ENCODE measurements around the gene GRPEL1.

DNA sequence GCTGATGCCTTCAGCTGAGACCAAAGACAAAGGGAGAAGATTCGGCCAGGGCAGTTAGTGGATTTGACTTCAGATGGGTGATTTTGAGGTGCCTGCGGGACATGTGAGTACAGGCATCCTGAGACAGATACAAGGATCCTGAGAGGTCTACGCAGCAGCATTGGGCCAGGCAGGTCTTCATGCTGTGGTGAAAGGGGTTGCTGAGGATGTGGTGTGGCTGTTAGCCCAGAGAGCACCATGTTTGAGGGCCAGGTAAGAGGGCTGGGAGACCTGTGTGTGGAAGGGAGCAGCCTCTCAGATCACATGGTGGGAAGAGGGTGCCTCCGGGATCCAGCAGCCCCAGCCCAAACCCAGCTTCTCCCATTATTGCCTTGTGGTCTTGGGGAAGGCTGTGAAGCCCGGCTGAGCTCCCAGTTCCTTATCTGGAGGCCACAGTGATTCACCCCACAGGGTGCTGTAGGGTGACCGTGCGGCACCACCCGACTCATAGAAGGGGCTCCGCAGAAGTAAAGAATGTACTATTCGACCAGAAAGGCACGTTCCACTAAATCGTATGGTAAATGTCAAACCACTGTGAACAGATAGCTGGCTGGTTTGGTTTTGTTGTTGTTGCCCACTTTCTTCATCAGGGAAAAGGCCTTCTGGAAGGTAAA lies 52.4 kb downstream of the GRPEL1 start:
- TF ChIP-seq, protein P1, sequence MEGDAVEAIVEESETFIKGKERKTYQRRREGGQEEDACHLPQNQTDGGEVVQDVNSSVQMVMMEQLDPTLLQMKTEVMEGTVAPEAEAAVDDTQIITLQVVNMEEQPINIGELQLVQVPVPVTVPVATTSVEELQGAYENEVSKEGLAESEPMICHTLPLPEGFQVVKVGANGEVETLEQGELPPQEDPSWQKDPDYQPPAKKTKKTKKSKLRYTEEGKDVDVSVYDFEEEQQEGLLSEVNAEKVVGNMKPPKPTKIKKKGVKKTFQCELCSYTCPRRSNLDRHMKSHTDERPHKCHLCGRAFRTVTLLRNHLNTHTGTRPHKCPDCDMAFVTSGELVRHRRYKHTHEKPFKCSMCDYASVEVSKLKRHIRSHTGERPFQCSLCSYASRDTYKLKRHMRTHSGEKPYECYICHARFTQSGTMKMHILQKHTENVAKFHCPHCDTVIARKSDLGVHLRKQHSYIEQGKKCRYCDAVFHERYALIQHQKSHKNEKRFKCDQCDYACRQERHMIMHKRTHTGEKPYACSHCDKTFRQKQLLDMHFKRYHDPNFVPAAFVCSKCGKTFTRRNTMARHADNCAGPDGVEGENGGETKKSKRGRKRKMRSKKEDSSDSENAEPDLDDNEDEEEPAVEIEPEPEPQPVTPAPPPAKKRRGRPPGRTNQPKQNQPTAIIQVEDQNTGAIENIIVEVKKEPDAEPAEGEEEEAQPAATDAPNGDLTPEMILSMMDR (IDR thresholded peaks at IDR 0.05), result no peak
- no peak for TF ChIP-seq POLR2A (IDR thresholded peaks at IDR 0.05)
